ENCODE results near the gene DLGAP4. TPM values are rescaled to one million over a fixed set of nuclear protein-coding genes. Genes with fewer than 3 reads are reported as not detected.

DLGAP4 gene
- total and polyA plus RNA-seq, 10 of the 15 experiments (the other 5 are each of a cell fraction or from before 2014, with no cell fraction given) = 0.42 to 43.3 (median 19.0) TPM

GRCh38 chr20:36467076-36467999 lies 161.2 kb downstream of the DLGAP4 start (continued):
- TF ChIP-seq BHLHE40 (IDR thresholded peaks at IDR 0.05; ENCODE audit: borderline replicate concordance in 1 of 2, low read depth in 2 of 2, low read length in 1 of 2) (peak; percentile 17 to 21; a peak in 1 of 4 replicates), ZNF592 (IDR thresholded peaks at IDR 0.05) (no peak), ZZZ3 (IDR thresholded peaks at IDR 0.05; ENCODE audit: control insufficient read depth, insufficient read length, low read depth) (no peak), MYB (IDR thresholded peaks at IDR 0.05; ENCODE audit: borderline replicate concordance, low read depth, low read length) (no peak), SREBF1 (IDR thresholded peaks at IDR 0.05; ENCODE audit: low read length) (no peak), MEF2B (IDR thresholded peaks at IDR 0.05; ENCODE audit: partially characterized antibody, poor library complexity, severe bottlenecking) (no peak), POLR2A (IDR thresholded peaks at IDR 0.05; ENCODE audit: low read depth, low read length) (0 out of 2 replicates have a peak, but pooled peaks have one; percentile 1), BCL3 (IDR thresholded peaks at IDR 0.05; ENCODE audit: borderline replicate concordance, insufficient read depth, low read depth, low read length, poor library complexity, severe bottlenecking) (no peak), RELB (IDR thresholded peaks at IDR 0.05; ENCODE audit: low read depth) (0 out of 2 replicates have a peak, but pooled peaks have one; percentile 33), ASH2L (IDR thresholded peaks at IDR 0.05; ENCODE audit: borderline replicate concordance, low read depth) (no peak), JUNB (IDR thresholded peaks at IDR 0.05) (no peak), E4F1 (IDR thresholded peaks at IDR 0.05; ENCODE audit: borderline replicate concordance, partially characterized antibody) (no peak), ATF7 (IDR thresholded peaks at IDR 0.05; ENCODE audit: low read depth) (no peak), IKZF1 (conservative IDR thresholded peaks at IDR 0.05) (peak; percentile 66), CBFB (IDR thresholded peaks at IDR 0.05; ENCODE audit: low read depth) (no peak), CHD4 (IDR thresholded peaks at IDR 0.05) (no peak), MTA3 (IDR thresholded peaks at IDR 0.05; ENCODE audit: borderline replicate concordance, low read length) (no peak)

Data from GM12878 (cell line).